ENCODE data around the gene CCDC149.

- no peak for TF ChIP-seq POLR2AphosphoS5 (IDR thresholded peaks at IDR 0.05; ENCODE audit: low read depth)
- no peak for TF ChIP-seq CTCF (IDR thresholded peaks at IDR 0.05; ENCODE audit: insufficient read depth, low read length)
- no peak for TF ChIP-seq GABPA (IDR thresholded peaks at IDR 0.05; ENCODE audit: low read depth)
Measured at GRCh38 chr4:24792552-24792951, 120.3 kb downstream of the CCDC149 start.
